SK-N-SH (cell line): Measurements from ENCODE around the gene RHBDL1.

Experiments used
- CTCF ChIP-seq: fragments of 200-600 bp; sonication (generic); IDR thresholded peaks from 2 replicates; pipeline ENCODE4 v1.6.1; 2017; ENCODE audit warnings: antibody characterized with exemption, mild to moderate bottlenecking, moderate library complexity
- ELF1 ChIP-seq: IDR thresholded peaks from 2 replicates; pipeline ENCODE4 v1.4.0; 2012
- EP300 ChIP-seq, 2 experiments: IDR thresholded peaks; 2 replicates each; pipeline versions ENCODE4 v1.4.0 to v1.6.1; 2012; ENCODE audit warnings: borderline replicate concordance in 1 of 2, low read depth in 1 of 2, low read length in 1 of 2
- EZH2phosphoT487 ChIP-seq: fragments of 200-600 bp; sonication (generic); IDR thresholded peaks from 2 replicates; pipeline ENCODE4 v1.6.1; 2017; ENCODE audit warnings: low read depth, mixed run types, mild to moderate bottlenecking, antibody characterized with exemption, moderate library complexity, borderline replicate concordance
- FOXJ3 ChIP-seq: sonication (generic); formaldehyde crosslinking; IDR thresholded peaks from 2 replicates; pipeline ENCODE4 v1.5.1; 2020; ENCODE audit warnings: mild to moderate bottlenecking, missing genetic modification reagents
- JUND ChIP-seq: IDR thresholded peaks from 2 replicates; pipeline ENCODE4 v1.4.0; 2012
- MEF2A ChIP-seq: IDR thresholded peaks from 2 replicates; pipeline ENCODE4 v1.4.0; 2012; ENCODE audit warnings: low read depth, borderline replicate concordance
- NRF1 ChIP-seq: IDR thresholded peaks from 2 replicates; pipeline ENCODE4 v1.6.1; 2012; ENCODE audit warnings: low read depth, mild to moderate bottlenecking, low read length
- PBX3 ChIP-seq: IDR thresholded peaks from 2 replicates; pipeline ENCODE4; 2012
- RXRA ChIP-seq: IDR thresholded peaks from 2 replicates; pipeline ENCODE4 v1.4.0; 2012; ENCODE audit warnings: low read depth, mild to moderate bottlenecking, borderline replicate concordance
- SMC3 ChIP-seq: IDR thresholded peaks from 2 replicates; pipeline ENCODE4 v1.6.1; 2012; ENCODE audit warnings: low read depth, low read length, improper control_type of control experiment
- USF2 ChIP-seq: fragments of 150-350 bp; IDR thresholded peaks from 2 replicates; pipeline ENCODE4 v1.6.1; 2017; ENCODE audit warnings: antibody characterized with exemption, low read length, low read depth, borderline replicate concordance
- YY1 ChIP-seq: IDR thresholded peaks from 2 replicates; pipeline ENCODE4 v1.4.0; 2012; ENCODE audit warnings: low read depth, mild to moderate bottlenecking

GRCh38 chr16:676565-676902, 1.1 kb downstream of the RHBDL1 start:
- TF ChIP-seq FOXJ3 (CRISPR knock-in tag): no peak
- no peak for TF ChIP-seq CTCF
- no peak for TF ChIP-seq JUND
- no peak for TF ChIP-seq RXRA
- TF ChIP-seq NRF1: no peak
- TF ChIP-seq ELF1: no peak
- no peak for TF ChIP-seq USF2
- no peak for TF ChIP-seq PBX3
- TF ChIP-seq YY1: no peak
- no peak for TF ChIP-seq MEF2A
- TF ChIP-seq SMC3: no peak
- TF ChIP-seq EZH2phosphoT487: no peak
- no peak for TF ChIP-seq EP300 (IDR thresholded peaks at IDR 0.05; ENCODE audit: borderline replicate concordance in 1 of 2, low read depth in 1 of 2, low read length in 1 of 2)
